Liver (tissue), 3 donors: ENCODE results near the gene PCCB.

Source experiments
- ATF3 ChIP-seq: IDR thresholded peaks from 2 replicates; pipeline ENCODE4 v1.6.1; 2016; ENCODE audit warnings: antibody characterized with exemption
- CTCF ChIP-seq: fragments of 150-350 bp; IDR thresholded peaks from 2 replicates; pipeline ENCODE4 v1.5.1; 2017; ENCODE audit warnings: improper control_type of control experiment, low read depth, low read length; ENCODE audit not compliant: missing input control
- GABPA ChIP-seq, 2 donors: IDR thresholded peaks in 1 of 2; conservative IDR thresholded peaks in 1 of 2; 2 replicates each; pipeline ENCODE4 v1.6.1; 2016; ENCODE audit warnings: antibody characterized with exemption in 2 of 2, mild to moderate bottlenecking in 1 of 2, moderate library complexity in 1 of 2
- HNF4G ChIP-seq: IDR thresholded peaks from 2 replicates; pipeline ENCODE4 v1.6.1; 2016; ENCODE audit warnings: antibody characterized with exemption
- NR2F2 ChIP-seq: IDR thresholded peaks from 2 replicates; pipeline ENCODE4 v1.6.1; 2016; ENCODE audit warnings: antibody characterized with exemption
- RAD21 ChIP-seq, 2 donors: IDR thresholded peaks; 2 replicates each; pipeline ENCODE4 v1.6.1; 2016; ENCODE audit warnings: antibody characterized with exemption in 2 of 2, mild to moderate bottlenecking in 2 of 2
- REST ChIP-seq: IDR thresholded peaks from 2 replicates; pipeline ENCODE4 v1.6.1; 2016; ENCODE audit warnings: antibody characterized with exemption, mild to moderate bottlenecking
- RXRA ChIP-seq, 2 donors: IDR thresholded peaks; 2 replicates each; pipeline ENCODE4 v1.6.1; 2017 to 2018; ENCODE audit warnings: antibody characterized with exemption in 2 of 2, mild to moderate bottlenecking in 1 of 2
- SP1 ChIP-seq: IDR thresholded peaks from 2 replicates; pipeline ENCODE4 v1.6.1; 2018; ENCODE audit warnings: antibody characterized with exemption, mild to moderate bottlenecking
- TAF1 ChIP-seq: conservative IDR thresholded peaks from 2 replicates; pipeline ENCODE4 v1.6.1; 2016; ENCODE audit warnings: antibody characterized with exemption, mild to moderate bottlenecking
- TF ChIP-seq, protein P1 (sequence below): IDR thresholded peaks from 2 replicates; pipeline ENCODE4 v1.6.1; 2016; ENCODE audit warnings: antibody characterized with exemption
- donor health status: healthy.
- donor health status: healthy.

DNA sequence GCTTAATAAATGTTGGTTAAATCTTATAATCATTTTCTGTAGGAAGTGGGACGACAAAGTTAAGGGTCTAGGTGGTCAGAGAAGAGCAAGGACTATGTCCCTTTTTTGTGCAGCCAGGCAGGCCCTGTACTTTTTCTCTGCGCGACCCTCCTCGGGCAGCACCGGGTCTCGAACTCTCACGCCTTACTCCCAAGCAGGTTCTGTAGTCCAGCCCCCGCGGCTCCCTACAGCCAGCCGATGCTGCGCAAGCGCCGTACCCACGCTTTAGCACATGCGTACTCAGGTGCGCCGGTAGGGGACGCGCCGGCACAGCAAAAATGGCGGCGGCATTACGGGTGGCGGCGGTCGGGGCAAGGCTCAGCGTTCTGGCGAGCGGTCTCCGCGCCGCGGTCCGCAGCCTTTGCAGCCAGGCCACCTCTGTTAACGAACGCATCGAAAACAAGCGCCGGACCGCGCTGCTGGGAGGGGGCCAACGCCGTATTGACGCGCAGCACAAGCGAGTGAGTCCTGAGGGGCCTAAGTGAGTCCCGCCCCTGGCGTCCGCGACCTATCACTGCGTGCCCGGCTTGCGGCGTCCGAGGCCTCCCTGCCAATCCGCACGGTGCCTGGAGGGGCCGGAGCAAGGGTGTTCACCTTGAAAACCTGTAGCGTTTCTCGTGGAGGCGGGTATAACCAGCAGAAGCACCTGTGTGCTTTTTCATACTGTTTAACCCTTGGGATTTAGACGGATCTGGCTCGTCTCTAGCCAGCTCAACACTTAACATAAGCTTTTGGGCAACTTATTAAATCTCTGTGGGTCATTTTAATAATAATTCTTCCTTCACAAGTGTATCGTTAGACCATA, at the start of gene PCCB:
- peak; percentile 57 for TF ChIP-seq CTCF
- no peak for TF ChIP-seq TAF1
- no peak for TF ChIP-seq GABPA (IDR thresholded peaks at IDR 0.05 in 1 of 2, conservative IDR thresholded peaks at IDR 0.05 in 1 of 2)
- no peak for TF ChIP-seq ATF3
- TF ChIP-seq HNF4G: no peak
- peak; percentile 17 for TF ChIP-seq REST
- TF ChIP-seq NR2F2: no peak
- TF ChIP-seq RAD21 (IDR thresholded peaks at IDR 0.05): peak; percentile 55 to 59
- TF ChIP-seq SP1: peak; percentile 73
- TF ChIP-seq, protein P1, sequence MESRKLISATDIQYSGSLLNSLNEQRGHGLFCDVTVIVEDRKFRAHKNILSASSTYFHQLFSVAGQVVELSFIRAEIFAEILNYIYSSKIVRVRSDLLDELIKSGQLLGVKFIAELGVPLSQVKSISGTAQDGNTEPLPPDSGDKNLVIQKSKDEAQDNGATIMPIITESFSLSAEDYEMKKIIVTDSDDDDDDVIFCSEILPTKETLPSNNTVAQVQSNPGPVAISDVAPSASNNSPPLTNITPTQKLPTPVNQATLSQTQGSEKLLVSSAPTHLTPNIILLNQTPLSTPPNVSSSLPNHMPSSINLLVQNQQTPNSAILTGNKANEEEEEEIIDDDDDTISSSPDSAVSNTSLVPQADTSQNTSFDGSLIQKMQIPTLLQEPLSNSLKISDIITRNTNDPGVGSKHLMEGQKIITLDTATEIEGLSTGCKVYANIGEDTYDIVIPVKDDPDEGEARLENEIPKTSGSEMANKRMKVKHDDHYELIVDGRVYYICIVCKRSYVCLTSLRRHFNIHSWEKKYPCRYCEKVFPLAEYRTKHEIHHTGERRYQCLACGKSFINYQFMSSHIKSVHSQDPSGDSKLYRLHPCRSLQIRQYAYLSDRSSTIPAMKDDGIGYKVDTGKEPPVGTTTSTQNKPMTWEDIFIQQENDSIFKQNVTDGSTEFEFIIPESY: no peak
- TF ChIP-seq RXRA (IDR thresholded peaks at IDR 0.05): peak in 1 of 2 donors; percentile 64
